GM12872 (cell line): Measurements from ENCODE around the gene EXOC2.

ENCODE experiments used
- CTCF ChIP-seq: IDR thresholded peaks from 3 replicates; pipeline ENCODE4 v1.5.1; 2011; ENCODE audit warnings: low read depth, mild to moderate bottlenecking, low read length, moderate library complexity; ENCODE audit not compliant: insufficient read depth

Gene EXOC2

GRCh38 chr6:548517-548916 is 144.4 kb downstream of the EXOC2 start:
- no peak for TF ChIP-seq CTCF

DNA sequence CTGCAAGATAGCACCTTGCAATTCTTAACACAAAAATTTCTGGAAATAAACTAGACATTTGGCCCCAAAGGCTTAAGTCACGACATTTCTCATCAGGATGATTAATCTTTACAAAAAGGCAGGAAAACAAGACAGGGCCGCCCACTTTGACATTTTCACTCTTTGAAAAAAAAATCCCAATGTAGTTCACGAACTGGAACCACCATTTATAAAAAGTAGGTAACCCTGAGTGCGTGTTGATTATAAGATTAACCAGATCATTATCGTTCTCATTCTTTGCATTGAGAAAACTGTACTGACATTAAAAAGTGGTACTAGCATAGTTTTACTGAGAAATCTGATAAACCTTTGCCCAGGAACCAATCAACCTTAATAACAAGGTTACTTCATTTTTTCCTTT is 144.8 kb downstream of the EXOC2 start:
- TF ChIP-seq CTCF: no peak

GRCh38 chr6:540490-540889 is 152.4 kb downstream of the EXOC2 start:
- no peak for TF ChIP-seq CTCF

- TF ChIP-seq CTCF: no peak
Observed at GRCh38 chr6:537114-537513, 155.8 kb downstream of the EXOC2 start.

GRCh38 chr6:530425-530824 is 162.5 kb downstream of the EXOC2 start:
- no peak for TF ChIP-seq CTCF

DNA sequence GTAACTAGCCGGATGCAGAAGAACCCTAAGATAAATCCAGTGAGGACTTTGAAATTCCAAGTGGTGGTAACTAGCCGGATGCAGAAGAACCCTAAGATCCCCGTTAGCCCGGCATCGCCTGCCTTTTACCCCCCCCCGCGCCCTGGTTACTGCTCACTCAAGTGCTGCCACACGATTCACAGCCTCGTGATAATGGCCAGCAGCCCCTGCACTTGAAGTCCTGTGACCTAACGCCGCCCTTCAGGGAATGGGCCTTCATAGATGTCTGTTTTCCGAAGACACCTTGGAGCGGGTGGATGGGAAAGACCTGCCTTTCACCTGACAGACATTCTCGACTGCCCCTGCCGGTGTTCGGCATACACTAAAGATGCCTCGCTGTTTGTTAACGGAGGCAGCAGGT is 163.9 kb downstream of the EXOC2 start:
- TF ChIP-seq CTCF: no peak

DNA sequence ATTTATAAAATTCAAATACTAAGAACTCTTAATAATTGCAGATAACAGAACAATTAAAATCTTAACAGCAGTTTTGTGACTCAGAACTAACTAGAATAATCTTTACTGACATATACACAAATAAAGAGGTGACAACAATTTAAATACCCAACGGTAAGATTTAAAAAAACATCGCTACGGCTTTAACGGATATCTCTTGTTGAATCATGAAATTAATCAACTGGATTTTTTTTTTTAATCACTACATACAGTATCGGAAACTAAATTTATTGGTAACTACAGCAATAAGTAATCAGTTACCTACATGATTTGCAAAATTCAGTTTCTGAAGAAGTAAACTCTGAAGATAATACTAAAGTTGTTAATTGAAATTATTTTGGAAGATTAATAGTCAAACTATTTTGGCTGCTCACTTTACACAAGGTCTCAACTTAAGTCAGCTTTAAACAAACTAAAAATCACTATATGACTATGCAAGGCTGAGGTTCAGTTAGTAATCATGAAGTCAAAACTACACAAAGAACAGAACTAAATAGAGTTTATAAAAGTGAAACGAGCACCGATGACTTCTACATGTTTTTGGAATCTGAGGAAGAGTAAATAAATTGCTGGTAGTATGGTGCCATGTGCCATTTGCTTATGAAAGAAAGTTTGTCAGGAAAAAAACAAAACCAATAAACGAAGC is 164.8 kb downstream of the EXOC2 start:
- TF ChIP-seq CTCF: no peak
